ENCODE measurements around the gene CEP192.

GRCh38 chr18:12960853-12961397 lies 30.2 kb upstream of the CEP192 start:
- TF ChIP-seq ATF3 (IDR thresholded peaks at IDR 0.05) (no peak), POLR2A (IDR thresholded peaks at IDR 0.05; ENCODE audit: borderline replicate concordance, extremely low read depth, insufficient read depth, insufficient read length) (no peak), EZH2phosphoT487 (IDR thresholded peaks at IDR 0.05; ENCODE audit: borderline replicate concordance) (no peak), ELF1 (IDR thresholded peaks at IDR 0.05; ENCODE audit: borderline replicate concordance, low read depth) (no peak), POLR2AphosphoS5 (IDR thresholded peaks at IDR 0.05; ENCODE audit: low read depth, low read length) (no peak), CTCF (IDR thresholded peaks at IDR 0.05 in 2 of 3, conservative IDR thresholded peaks at IDR 0.05 in 1 of 3; ENCODE audit: borderline replicate concordance in 1 of 3, insufficient read depth in 1 of 3, low read depth in 2 of 3, low read length in 2 of 3) (no peak), MAX (IDR thresholded peaks at IDR 0.05) (no peak), JUND (IDR thresholded peaks at IDR 0.05) (no peak), SP1 (IDR thresholded peaks at IDR 0.05; ENCODE audit: low read depth) (no peak), YY1 (IDR thresholded peaks at IDR 0.05; ENCODE audit: extremely low read depth, insufficient replicate concordance, low read depth, low read length) (no peak), EZH2 (IDR thresholded peaks at IDR 0.05) (no peak), EGR1 (IDR thresholded peaks at IDR 0.05; ENCODE audit: low read depth) (no peak), ZFX (IDR thresholded peaks at IDR 0.05) (no peak), RAD21 (IDR thresholded peaks at IDR 0.05; ENCODE audit: low read depth) (no peak)
